ENCODE data around the gene ARHGDIB.

GRCh38 chr12:14951851-14952250 lies 9.6 kb downstream of the ARHGDIB start:
- no peak for TF ChIP-seq POLR2AphosphoS5 (IDR thresholded peaks at IDR 0.05; ENCODE audit: borderline replicate concordance, low read depth, low read length)
- no peak for TF ChIP-seq EZH2 (IDR thresholded peaks at IDR 0.05)
